Left lung (tissue), 10 donors: ENCODE results near the gene CABS1. TPM values are rescaled to one million over a fixed set of nuclear protein-coding genes. Genes with fewer than 3 reads are reported as not detected.

ENCODE experiments used
- ATAC-seq: fragments of 200-7000 bp; cut with Tn5 transposase; one replicate; pipeline ENCODE4 v1.9.1; 2020; ENCODE audit warnings: moderate library complexity
- DNase-seq, 4 donors: peaks; one replicate each; pipeline ENCODE4 v3.0.0-alpha.2; 2013 to 2020
- H3K27ac ChIP-seq, 2 donors: fragments of 200-600 bp; sonication (generic) in 1 of 2; one replicate each; pipeline versions ENCODE4 v1.5.0 to v1.8.0; 2020 to 2021
- H3K27me3 ChIP-seq, 2 donors: fragments of 200-600 bp; sonication (generic) in 1 of 2; one replicate each; pipeline versions ENCODE4 v1.5.0 to v1.8.0; 2020 to 2021
- H3K36me3 ChIP-seq, 2 donors: fragments of 200-600 bp; sonication (generic) in 1 of 2; one replicate each; pipeline versions ENCODE4 v1.5.0 to v1.8.0; 2020 to 2021
- H3K4me1 ChIP-seq, 2 donors: fragments of 200-600 bp; one replicate each; pipeline ENCODE4 v1.8.0; 2021
- H3K4me3 ChIP-seq, 2 donors: fragments of 200-600 bp; sonication (generic) in 1 of 2; one replicate each; pipeline versions ENCODE4 v1.5.0 to v1.8.0; 2020 to 2021; ENCODE audit warnings: mild to moderate bottlenecking in 1 of 2
- H3K9me3 ChIP-seq, 2 donors: fragments of 200-600 bp; sonication (generic) in 1 of 2; one replicate each; pipeline versions ENCODE4 v1.5.0 to v1.8.0; 2020 to 2021
- intact Hi-C, 2 donors: fragments of 100-400 bp; cut with DNase I; formaldehyde crosslinking; loops; one replicate each; pipeline versions ENCODE4 v1.11.2 to v1.14.2; 2022
- polyA plus RNA-seq, 6 donors: library from polyadenylated mRNA; unstranded; fragments of 120-200 nt; gene quantifications; one replicate each; pipeline ENCODE4 v1.2.1, GENCODE V29; 2013; ENCODE audit not compliant: insufficient read length in 6 of 6
- total RNA-seq, 2 donors: library from RNA; stranded (reverse); fragmentation: NEBNext Ultra II Directional; extraction: Animal tissue kit (Norgen Biotek cat#: 25700); gene quantifications; one replicate each; pipeline ENCODE4 v1.2.1, GENCODE V29; 2021
- TF ChIP-seq, protein P1 (sequence below), 2 donors: fragments of 200-600 bp; sonication (generic) in 1 of 2; IDR thresholded peaks; one replicate each; pipeline versions ENCODE4 v1.5.0 to v1.8.0; 2021; ENCODE audit warnings: antibody characterized with exemption in 2 of 2
- donor health status: DM: no; HTN: yes; CAD: no.
- donor health status: DM: no; HTN: no; CAD: no.

The CABS1 gene
- total and polyA plus RNA-seq, 8 donors = not detected

DNA sequence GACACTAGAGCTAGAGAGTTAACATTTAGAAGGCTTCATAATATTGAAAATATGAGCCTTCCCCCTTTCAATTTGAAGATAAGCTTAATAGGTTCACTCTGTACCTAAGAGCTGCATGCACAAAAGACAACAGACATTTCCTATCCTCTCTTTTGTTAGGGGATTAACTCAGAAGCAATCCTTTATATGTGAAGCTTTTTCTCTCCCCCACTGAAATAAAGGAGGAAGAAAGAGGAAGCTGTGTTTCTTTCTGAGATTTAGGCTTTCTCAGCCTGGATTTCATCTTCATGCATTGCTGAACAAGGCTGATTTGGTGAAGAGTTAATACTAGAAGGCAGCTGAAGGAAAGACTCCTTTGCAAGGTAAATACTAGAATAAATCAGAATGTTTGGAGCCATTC lies 21.0 kb upstream of the CABS1 start:
- H3K9me3 ChIP-seq = no peaks in the 10 kb centered on the region
- H3K27me3 ChIP-seq = no peaks in the 10 kb centered on the region
- H3K4me3 ChIP-seq = no peak overlapping the region
- H3K27ac ChIP-seq = no peak overlapping the region
- H3K4me1 ChIP-seq = no peaks in the 10 kb centered on the region
- DNase-seq = no peak
- TF ChIP-seq, protein P1, sequence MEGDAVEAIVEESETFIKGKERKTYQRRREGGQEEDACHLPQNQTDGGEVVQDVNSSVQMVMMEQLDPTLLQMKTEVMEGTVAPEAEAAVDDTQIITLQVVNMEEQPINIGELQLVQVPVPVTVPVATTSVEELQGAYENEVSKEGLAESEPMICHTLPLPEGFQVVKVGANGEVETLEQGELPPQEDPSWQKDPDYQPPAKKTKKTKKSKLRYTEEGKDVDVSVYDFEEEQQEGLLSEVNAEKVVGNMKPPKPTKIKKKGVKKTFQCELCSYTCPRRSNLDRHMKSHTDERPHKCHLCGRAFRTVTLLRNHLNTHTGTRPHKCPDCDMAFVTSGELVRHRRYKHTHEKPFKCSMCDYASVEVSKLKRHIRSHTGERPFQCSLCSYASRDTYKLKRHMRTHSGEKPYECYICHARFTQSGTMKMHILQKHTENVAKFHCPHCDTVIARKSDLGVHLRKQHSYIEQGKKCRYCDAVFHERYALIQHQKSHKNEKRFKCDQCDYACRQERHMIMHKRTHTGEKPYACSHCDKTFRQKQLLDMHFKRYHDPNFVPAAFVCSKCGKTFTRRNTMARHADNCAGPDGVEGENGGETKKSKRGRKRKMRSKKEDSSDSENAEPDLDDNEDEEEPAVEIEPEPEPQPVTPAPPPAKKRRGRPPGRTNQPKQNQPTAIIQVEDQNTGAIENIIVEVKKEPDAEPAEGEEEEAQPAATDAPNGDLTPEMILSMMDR (IDR thresholded peaks at IDR 0.05) = no peak
- ATAC-seq = no peak
- intact Hi-C loops = no loop called here
- H3K36me3 ChIP-seq = no peaks in the 10 kb centered on the region

DNA sequence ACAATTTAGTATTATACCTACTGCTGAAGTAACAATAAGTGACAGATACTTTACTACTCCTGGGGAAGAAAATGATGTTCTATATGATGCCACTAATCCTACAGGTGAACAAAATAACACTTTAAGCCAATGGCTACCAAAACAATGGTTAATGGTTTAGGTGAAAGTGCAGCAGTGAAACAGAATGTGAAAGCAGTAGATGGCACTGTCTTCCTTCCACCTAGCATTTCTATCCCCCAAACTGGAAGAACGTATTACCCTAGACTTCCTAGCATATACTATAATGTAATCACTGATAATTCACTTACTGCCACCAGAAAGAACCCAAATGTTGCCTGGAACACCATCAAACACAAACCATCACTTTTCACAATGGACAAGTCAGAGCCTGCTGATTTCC lies 18.9 kb upstream of the CABS1 start:
- TF ChIP-seq, protein P1 (IDR thresholded peaks at IDR 0.05) = no peak
- Histone ChIP-seq H3K9me3 (no peaks in the 10 kb centered on the region), H3K4me3 (no peak overlapping the region), H3K27ac (no peak overlapping the region), H3K27me3 (no peaks in the 10 kb centered on the region), H3K36me3 (no peaks in the 10 kb centered on the region), H3K4me1 (no peaks in the 10 kb centered on the region)
- no peak for DNase-seq
- no peak for ATAC-seq
- intact Hi-C loops = no loop called here

DNA sequence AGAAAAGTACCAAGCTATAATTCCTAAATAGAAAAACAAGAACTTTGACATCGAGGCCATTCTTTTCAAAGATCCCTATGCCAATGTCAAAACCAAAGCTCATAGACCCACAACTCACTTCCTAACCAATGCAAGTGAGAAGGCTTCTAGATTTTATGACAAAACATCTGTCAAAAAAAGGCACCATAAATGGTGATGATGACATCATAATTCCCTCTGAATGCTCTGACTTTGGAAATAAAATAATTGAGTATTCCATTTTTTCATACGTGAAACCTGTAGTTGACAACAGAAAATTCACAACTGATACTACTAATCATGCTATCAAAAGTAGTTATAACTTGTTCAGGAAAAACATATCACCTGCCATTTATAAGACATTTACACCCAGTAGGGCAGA lies 8.7 kb upstream of the CABS1 start:
- Histone ChIP-seq H3K36me3 (no peaks in the 10 kb centered on the region), H3K4me1 (no peaks in the 10 kb centered on the region)
- DNase-seq = no peak

DNA sequence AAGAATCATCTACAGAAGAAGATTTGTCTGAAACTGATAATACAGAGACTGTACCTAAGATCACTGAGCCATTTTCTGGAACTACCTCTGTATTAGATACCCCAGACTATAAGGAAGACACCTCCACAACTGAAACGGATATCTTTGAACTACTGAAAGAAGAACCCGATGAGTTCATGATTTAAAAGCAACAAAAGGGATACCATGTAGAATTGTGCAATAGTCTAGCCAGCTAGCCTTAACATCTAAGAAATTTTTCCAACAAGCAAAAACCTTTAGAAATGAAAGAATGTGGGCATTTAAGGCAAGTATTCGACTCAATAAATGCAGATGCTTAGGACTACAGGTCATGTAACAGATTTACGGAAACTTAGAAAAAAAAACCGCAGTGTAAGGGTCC lies 1.3 kb downstream of the CABS1 start:
- Histone ChIP-seq H3K36me3 (no peaks in the 10 kb centered on the region), H3K27me3 (no peaks in the 10 kb centered on the region), H3K4me1 (no peaks in the 10 kb centered on the region), H3K4me3 (no peak overlapping the region), H3K9me3 (no peaks in the 10 kb centered on the region), H3K27ac (no peak overlapping the region)
- no peak for DNase-seq
- TF ChIP-seq, protein P1 (IDR thresholded peaks at IDR 0.05) = no peak
- no peak for ATAC-seq
- intact Hi-C loops = no loop called here

More for the DNA sequence above, 8.7 kb upstream of the CABS1 start:
- intact Hi-C loops = no loop called here
- H3K9me3 ChIP-seq = peaks cover 0 to 2% of the 10 kb centered on the region in 2 donors
- ATAC-seq = no peak
- no peak overlapping the region for H3K4me3 ChIP-seq
- H3K27me3 ChIP-seq = no peaks in the 10 kb centered on the region
- TF ChIP-seq, protein P1 (IDR thresholded peaks at IDR 0.05) = no peak
- no peak overlapping the region for H3K27ac ChIP-seq

DNA sequence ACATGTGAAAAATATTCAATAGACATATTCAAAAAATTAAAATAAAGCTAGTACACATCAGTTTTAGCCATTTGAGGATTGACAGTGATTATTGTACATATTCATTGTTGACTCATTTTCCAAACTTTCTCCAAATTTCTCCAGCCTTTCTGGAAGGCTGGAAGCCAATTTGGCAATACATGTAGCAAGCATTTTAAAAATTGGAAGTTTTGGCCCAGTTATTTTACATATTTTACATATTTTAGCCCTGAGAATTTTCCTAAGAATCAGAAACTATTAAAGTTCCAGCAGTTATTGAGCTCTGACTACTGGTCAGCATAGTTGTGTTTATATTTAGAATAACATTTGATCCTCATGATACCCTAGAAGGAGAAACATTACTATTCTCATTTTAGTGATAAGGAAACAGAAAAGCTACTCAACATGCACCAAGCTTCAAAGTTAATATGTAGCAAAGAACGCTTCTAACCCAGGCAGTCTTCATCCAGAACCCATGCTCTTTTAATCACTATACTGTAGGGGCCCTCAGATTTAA lies 3.2 kb downstream of the CABS1 start:
- TF ChIP-seq, protein P1 (IDR thresholded peaks at IDR 0.05) = no peak
- Histone ChIP-seq H3K27ac (no peak overlapping the region), H3K27me3 (no peaks in the 10 kb centered on the region), H3K9me3 (no peaks in the 10 kb centered on the region), H3K4me3 (no peak overlapping the region), H3K4me1 (no peaks in the 10 kb centered on the region), H3K36me3 (no peaks in the 10 kb centered on the region)
- no peak for DNase-seq
- ATAC-seq = no peak
- intact Hi-C loops = no loop called here
